ENCODE measurements around the gene RAB7B. TPM values are rescaled to one million over a fixed set of nuclear protein-coding genes. Genes with fewer than 3 reads are reported as not detected.

Gene RAB7B
- total RNA-seq, 1 donor from 2014 or later = not detected

- Histone ChIP-seq H4K20me1 (ENCODE audit: low read depth) (no peaks in the 10 kb centered on the region), H3K79me2 (ENCODE audit: low read depth) (no peaks in the 10 kb centered on the region), H3K27ac (no peak overlapping the region), H3K9me3 (ENCODE audit: low read depth) (no peaks in the 10 kb centered on the region), H3K27me3 (no peaks in the 10 kb centered on the region), H3K9ac (no peak overlapping the region), H3K4me3 (no peak overlapping the region), H3F3A (ENCODE audit: low read depth) (no peaks in the 10 kb centered on the region), H3K4me2 (no peak overlapping the region), H2AFZ (replicated peaks) (no peak overlapping the region), H3K4me1 (peaks cover 19% of the 10 kb centered on the region), H3K36me3 (no peaks in the 10 kb centered on the region)
- DNase-seq (ENCODE audit: low spot score) = no peak
- no peaks in the 10 kb centered on the region for H3K36me3 Mint-ChIP-seq
- H3K4me3 Mint-ChIP-seq = no peak overlapping the region
- H3K9me3 Mint-ChIP-seq = peaks cover 7% of the 10 kb centered on the region
- TF ChIP-seq EZH2phosphoT487 (IDR thresholded peaks at IDR 0.05) (no peak), EZH2 (IDR thresholded peaks at IDR 0.05) (no peak)
- peaks cover 38% of the 10 kb centered on the region for H3K27me3 Mint-ChIP-seq (ENCODE audit: insufficient read depth, low read depth)
- no peak overlapping the region for H3K27ac Mint-ChIP-seq
- peaks cover 50% of the 10 kb centered on the region for H3K4me1 Mint-ChIP-seq
Observed at GRCh38 chr1:206035027-206035426, 31.8 kb upstream of the RAB7B start.

- Histone ChIP-seq H3F3A (ENCODE audit: low read depth) (no peaks in the 10 kb centered on the region), H3K9ac (no peak overlapping the region), H3K36me3 (no peaks in the 10 kb centered on the region), H3K27me3 (no peaks in the 10 kb centered on the region), H3K4me1 (peaks cover 7% of the 10 kb centered on the region), H2AFZ (replicated peaks) (no peak overlapping the region), H4K20me1 (ENCODE audit: low read depth) (no peaks in the 10 kb centered on the region), H3K79me2 (ENCODE audit: low read depth) (no peaks in the 10 kb centered on the region), H3K9me3 (ENCODE audit: low read depth) (no peaks in the 10 kb centered on the region), H3K4me3 (no peak overlapping the region), H3K27ac (no peak overlapping the region), H3K4me2 (no peak overlapping the region)
- Mint-ChIP-seq H3K27me3 (ENCODE audit: insufficient read depth, low read depth) (peaks cover 29% of the 10 kb centered on the region), H3K27ac (no peak overlapping the region), H3K4me1 (peaks cover 28% of the 10 kb centered on the region), H3K9me3 (peaks cover 7% of the 10 kb centered on the region), H3K4me3 (no peak overlapping the region), H3K36me3 (no peaks in the 10 kb centered on the region)
- TF ChIP-seq CTCF (IDR thresholded peaks at IDR 0.05) = no peak
- no peak for TF ChIP-seq EZH2phosphoT487 (IDR thresholded peaks at IDR 0.05)
- TF ChIP-seq EZH2 (IDR thresholded peaks at IDR 0.05) = no peak
- DNase-seq (ENCODE audit: low spot score) = no peak
Observed at GRCh38 chr1:206032380-206033140, 29.4 kb upstream of the RAB7B start.

GRCh38 chr1:206030714-206031113, 27.5 kb upstream of the RAB7B start:
- Histone ChIP-seq H3K4me3 (no peak overlapping the region), H3K79me2 (ENCODE audit: low read depth) (no peaks in the 10 kb centered on the region), H3K27ac (no peak overlapping the region), H3K27me3 (no peaks in the 10 kb centered on the region), H4K20me1 (ENCODE audit: low read depth) (no peaks in the 10 kb centered on the region), H3K9me3 (ENCODE audit: low read depth) (no peaks in the 10 kb centered on the region), H3K36me3 (no peaks in the 10 kb centered on the region), H3F3A (ENCODE audit: low read depth) (no peaks in the 10 kb centered on the region), H3K4me2 (no peak overlapping the region), H3K9ac (no peak overlapping the region), H3K4me1 (no peaks in the 10 kb centered on the region), H2AFZ (replicated peaks) (peak overlapping the region; percentile 74)
- H3K4me3 Mint-ChIP-seq = no peak overlapping the region
- H3K27me3 Mint-ChIP-seq (ENCODE audit: insufficient read depth, low read depth) = peaks cover 35% of the 10 kb centered on the region
- DNase-seq (ENCODE audit: low spot score) = peak; percentile 80
- H3K36me3 Mint-ChIP-seq = no peaks in the 10 kb centered on the region
- peaks cover 13% of the 10 kb centered on the region for H3K4me1 Mint-ChIP-seq
- peaks cover 7% of the 10 kb centered on the region for H3K9me3 Mint-ChIP-seq
- no peak overlapping the region for H3K27ac Mint-ChIP-seq
- TF ChIP-seq EZH2 (IDR thresholded peaks at IDR 0.05) (no peak), CTCF (IDR thresholded peaks at IDR 0.05) (peak; percentile 93), EZH2phosphoT487 (IDR thresholded peaks at IDR 0.05) (no peak)

- H3K9me3 ChIP-seq (ENCODE audit: low read depth) = no peaks in the 10 kb centered on the region
- Mint-ChIP-seq H3K27ac (no peak overlapping the region), H3K4me3 (no peak overlapping the region), H3K36me3 (no peaks in the 10 kb centered on the region), H3K4me1 (peaks cover 12% of the 10 kb centered on the region), H3K9me3 (peaks cover 7% of the 10 kb centered on the region), H3K27me3 (ENCODE audit: insufficient read depth, low read depth) (peaks cover 30% of the 10 kb centered on the region)
- no peak overlapping the region for H3K9ac ChIP-seq
- H3K27me3 ChIP-seq = no peaks in the 10 kb centered on the region
- no peaks in the 10 kb centered on the region for H3K36me3 ChIP-seq
- H3K79me2 ChIP-seq (ENCODE audit: low read depth) = no peaks in the 10 kb centered on the region
- TF ChIP-seq EZH2 (IDR thresholded peaks at IDR 0.05) = no peak
- TF ChIP-seq EZH2phosphoT487 (IDR thresholded peaks at IDR 0.05) = no peak
- TF ChIP-seq CTCF (IDR thresholded peaks at IDR 0.05) = no peak
- H3K4me3 ChIP-seq = no peak overlapping the region
- H3F3A ChIP-seq (ENCODE audit: low read depth) = no peaks in the 10 kb centered on the region
- no peak for DNase-seq (ENCODE audit: low spot score)
- no peak overlapping the region for H3K27ac ChIP-seq
- H3K4me1 ChIP-seq = no peaks in the 10 kb centered on the region
- H4K20me1 ChIP-seq (ENCODE audit: low read depth) = no peaks in the 10 kb centered on the region
- no peak overlapping the region for H3K4me2 ChIP-seq
- H2AFZ ChIP-seq (replicated peaks) = no peak overlapping the region
Observed at GRCh38 chr1:206030191-206030590, 27.0 kb upstream of the RAB7B start.

Data from neural progenitor cell (in vitro differentiated cells).